ENCODE results near the gene C1QB.
"Not testable (repeated sequence)": the region's sequence is repeated elsewhere in the genome, so short reads cannot be mapped to it uniquely, and the experiment has no call there.

Gene C1QB

GRCh38 chr1:22674410-22674749, 21.3 kb downstream of the C1QB start:
- TF ChIP-seq, protein P1, sequence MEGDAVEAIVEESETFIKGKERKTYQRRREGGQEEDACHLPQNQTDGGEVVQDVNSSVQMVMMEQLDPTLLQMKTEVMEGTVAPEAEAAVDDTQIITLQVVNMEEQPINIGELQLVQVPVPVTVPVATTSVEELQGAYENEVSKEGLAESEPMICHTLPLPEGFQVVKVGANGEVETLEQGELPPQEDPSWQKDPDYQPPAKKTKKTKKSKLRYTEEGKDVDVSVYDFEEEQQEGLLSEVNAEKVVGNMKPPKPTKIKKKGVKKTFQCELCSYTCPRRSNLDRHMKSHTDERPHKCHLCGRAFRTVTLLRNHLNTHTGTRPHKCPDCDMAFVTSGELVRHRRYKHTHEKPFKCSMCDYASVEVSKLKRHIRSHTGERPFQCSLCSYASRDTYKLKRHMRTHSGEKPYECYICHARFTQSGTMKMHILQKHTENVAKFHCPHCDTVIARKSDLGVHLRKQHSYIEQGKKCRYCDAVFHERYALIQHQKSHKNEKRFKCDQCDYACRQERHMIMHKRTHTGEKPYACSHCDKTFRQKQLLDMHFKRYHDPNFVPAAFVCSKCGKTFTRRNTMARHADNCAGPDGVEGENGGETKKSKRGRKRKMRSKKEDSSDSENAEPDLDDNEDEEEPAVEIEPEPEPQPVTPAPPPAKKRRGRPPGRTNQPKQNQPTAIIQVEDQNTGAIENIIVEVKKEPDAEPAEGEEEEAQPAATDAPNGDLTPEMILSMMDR (IDR thresholded peaks at IDR 0.05; ENCODE audit: low read depth, low read length) = no peak

GRCh38 chr1:22676151-22676550, 23.1 kb downstream of the C1QB start:
- not testable (repeated sequence) for H3K4me3 ChIP-seq (ENCODE audit: low read depth, low read length)

More at GRCh38 chr1:22674410-22674749, 21.3 kb downstream of the C1QB start:
- no peak overlapping the region for H3K4me3 ChIP-seq (ENCODE audit: low read depth, low read length)

- TF ChIP-seq, protein P1 (IDR thresholded peaks at IDR 0.05; ENCODE audit: low read depth, low read length) = no peak
- no peak overlapping the region for H3K4me3 ChIP-seq (ENCODE audit: low read depth, low read length)
Observed at GRCh38 chr1:22676916-22677583, 24.0 kb downstream of the C1QB start.

DNA sequence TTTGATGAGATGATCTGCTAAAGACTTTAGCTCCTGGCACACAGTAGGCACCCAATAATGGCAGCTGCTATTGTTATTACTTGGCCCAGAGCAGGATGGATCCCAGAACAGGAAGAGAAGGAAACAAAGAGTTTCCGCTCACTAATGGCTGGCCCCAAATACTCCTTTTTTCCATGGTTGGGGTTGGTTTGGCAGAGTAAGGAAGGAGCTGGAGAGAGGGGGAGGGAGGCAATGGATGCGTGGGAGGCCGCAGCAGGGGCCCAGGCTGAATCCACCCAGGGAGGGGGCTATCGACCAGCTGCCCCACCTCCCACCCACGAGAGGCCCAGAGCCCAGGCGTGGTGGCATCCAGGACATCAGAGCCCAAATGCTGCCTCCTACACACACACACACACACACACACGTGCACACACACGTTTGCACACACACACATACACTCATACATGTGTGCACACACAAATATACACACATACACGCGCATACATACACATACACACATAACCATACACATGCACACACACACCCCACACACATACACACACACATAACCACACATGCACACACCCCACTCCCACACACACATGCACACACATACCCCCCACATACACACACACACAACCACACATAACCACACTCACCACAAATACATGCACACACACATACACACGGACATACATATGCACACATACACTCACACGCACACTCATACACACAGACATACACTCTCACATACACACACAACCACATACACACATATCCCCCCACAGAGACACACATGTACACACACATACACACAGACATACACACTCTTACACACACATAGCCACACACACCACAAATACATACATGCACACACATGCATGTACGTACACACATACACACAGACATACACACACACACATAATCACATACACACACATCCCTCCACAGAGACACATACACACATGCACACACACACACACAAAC, 25.2 kb downstream of the C1QB start:
- H3K4me3 ChIP-seq (ENCODE audit: low read depth, low read length) = no peak overlapping the region
- TF ChIP-seq, protein P1 (IDR thresholded peaks at IDR 0.05; ENCODE audit: low read depth, low read length) = no peak

DNA sequence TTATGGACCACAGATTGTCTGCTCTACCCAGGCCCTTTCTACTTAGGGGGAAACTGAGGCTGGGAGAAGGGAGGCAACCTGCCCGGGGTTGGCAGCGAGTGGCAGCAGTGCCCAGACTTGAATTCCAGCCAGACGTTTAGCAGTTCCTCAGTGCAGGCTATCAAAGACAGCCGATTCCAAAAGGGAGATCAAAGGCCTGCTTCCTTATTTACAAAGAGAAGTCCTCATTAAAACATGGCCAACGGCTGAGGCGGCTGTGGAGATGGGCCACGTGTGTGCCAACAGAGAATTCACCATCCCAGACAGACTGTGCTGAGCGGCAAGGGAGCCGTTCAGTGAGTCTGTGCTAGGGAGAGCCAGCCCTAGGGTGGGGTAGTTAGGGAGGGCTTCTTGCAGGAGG, 27.7 kb downstream of the C1QB start:
- no peak overlapping the region for H3K4me3 ChIP-seq (ENCODE audit: low read depth, low read length)
- TF ChIP-seq, protein P1 (IDR thresholded peaks at IDR 0.05; ENCODE audit: low read depth, low read length) = no peak

GRCh38 chr1:22681556-22682276, 28.7 kb downstream of the C1QB start:
- TF ChIP-seq, protein P1 (IDR thresholded peaks at IDR 0.05; ENCODE audit: low read depth, low read length) = no peak
- H3K4me3 ChIP-seq (ENCODE audit: low read depth, low read length) = no peak overlapping the region

GRCh38 chr1:22683547-22683946, 30.5 kb downstream of the C1QB start:
- TF ChIP-seq, protein P1 (IDR thresholded peaks at IDR 0.05; ENCODE audit: low read depth, low read length) = no peak
- H3K4me3 ChIP-seq (ENCODE audit: low read depth, low read length) = no peak overlapping the region
